CD4-positive, CD25-positive, alpha-beta regulatory T cell (primary cell): Measurements from ENCODE around the gene VPS37C. TPM values are rescaled to one million over a fixed set of nuclear protein-coding genes. Genes with fewer than 3 reads are reported as not detected.
A peak's percentile ranks its signal among the peaks of the same experiment; 100 is the strongest.

Experiments
- ATAC-seq, 2 donors: fragments of 150-1000 bp; cut with Tn5 transposase; one replicate each; pipeline ENCODE4 v1.10.0; 2021; ENCODE audit warnings: low read depth in 2 of 2, moderate number of reproducible peaks in 2 of 2, moderate library complexity in 1 of 2
- DNase-seq, 3 donors: peaks; one replicate each; pipeline versions ENCODE4 v3.0.0 to v3.0.0-alpha.2; 2012 to 2022; ENCODE audit warnings: mixed read lengths in 1 of 3
- H3K27ac ChIP-seq: one replicate; pipeline ENCODE4 v1.7.0; 2013; ENCODE audit warnings: mild to moderate bottlenecking, low read length; ENCODE audit not compliant: insufficient read depth, poor library complexity, severe bottlenecking
- H3K27me3 ChIP-seq: one replicate; pipeline ENCODE4 v1.7.0; 2013; ENCODE audit warnings: low read length; ENCODE audit not compliant: control insufficient read depth, insufficient read depth
- H3K36me3 ChIP-seq: one replicate; pipeline ENCODE4 v1.7.0; 2013; ENCODE audit warnings: mild to moderate bottlenecking, low read length, moderate library complexity; ENCODE audit not compliant: control insufficient read depth, insufficient read depth
- H3K4me1 ChIP-seq: 2 replicates; pipeline ENCODE4 v1.7.0; 2013; ENCODE audit warnings: mild to moderate bottlenecking, low read length; ENCODE audit not compliant: insufficient read depth, control insufficient read depth, poor library complexity, severe bottlenecking
- H3K4me3 ChIP-seq: one replicate; pipeline ENCODE4 v1.7.0; 2013; ENCODE audit warnings: low read depth, mild to moderate bottlenecking, low read length, moderate library complexity
- H3K9me3 ChIP-seq, 2 experiments: 1 replicate in 1 of 2; 2 replicates in 1 of 2; pipeline ENCODE4 v1.7.0; 2013; ENCODE audit warnings: low read length in 2 of 2, mild to moderate bottlenecking in 1 of 2, moderate library complexity in 1 of 2; ENCODE audit not compliant: control insufficient read depth in 2 of 2
- H3K27ac Mint-ChIP-seq, 3 donors: one replicate each; pipeline ENCODE4 v1.8.0; 2020 to 2022; ENCODE audit warnings: mild to moderate bottlenecking in 3 of 3, mixed read lengths in 3 of 3, moderate library complexity in 2 of 3
- H3K27me3 Mint-ChIP-seq: one replicate; pipeline ENCODE4 v1.8.0; 2022; ENCODE audit warnings: mild to moderate bottlenecking, mixed read lengths
- H3K36me3 Mint-ChIP-seq: one replicate; pipeline ENCODE4 v1.8.0; 2020; ENCODE audit warnings: mixed read lengths
- H3K4me1 Mint-ChIP-seq, 4 donors: one replicate each; pipeline ENCODE4 v1.8.0; 2020 to 2022; ENCODE audit warnings: mixed read lengths in 4 of 4, mild to moderate bottlenecking in 1 of 4
- H3K4me3 Mint-ChIP-seq, 4 donors: one replicate each; pipeline ENCODE4 v1.8.0; 2020 to 2022; ENCODE audit warnings: mild to moderate bottlenecking in 4 of 4, mixed read lengths in 4 of 4, moderate library complexity in 3 of 4
- H3K9me3 Mint-ChIP-seq, 7 donors: one replicate each; pipeline ENCODE4 v1.8.0; 2020 to 2022; ENCODE audit warnings: mixed read lengths in 7 of 7, mild to moderate bottlenecking in 3 of 7, moderate library complexity in 2 of 7
- polyA plus RNA-seq, 4 donors: library from polyadenylated mRNA; unstranded; fragments of 300-500 nt; fragmentation: Illumina TruSeq; gene quantifications; one replicate each; pipeline ENCODE4 v1.2.3, GENCODE V29; 2021
- total RNA-seq: library from RNA; stranded (reverse); gene quantifications from one replicate; pipeline ENCODE4 v1.2.3, GENCODE V29; 2022

The VPS37C gene
- total and polyA plus RNA-seq, 5 donors from 2014 or later: 0.30 to 2.8 (median 0.65) TPM

DNA sequence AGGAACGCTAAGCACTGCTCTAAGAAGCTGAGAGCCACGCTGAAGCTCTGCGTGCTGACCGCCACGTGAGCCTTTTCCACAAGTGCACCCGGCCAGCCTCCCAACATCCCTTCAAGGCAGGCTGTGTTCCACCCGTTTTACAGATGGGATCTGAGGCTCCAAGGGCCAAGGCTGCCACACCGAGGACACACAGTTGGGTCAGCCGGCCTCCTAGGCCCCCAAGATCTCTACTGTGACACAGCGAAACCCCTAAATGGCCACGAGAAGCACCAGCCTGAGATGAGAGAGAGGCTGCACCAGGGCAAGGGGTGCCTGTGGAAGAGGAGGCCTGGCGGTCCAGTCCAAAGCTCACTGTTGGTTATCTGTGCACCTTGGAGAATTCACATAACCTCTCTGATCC lies 70.7 kb downstream of the VPS37C start:
- H3K9me3 Mint-ChIP-seq: peaks cover 0 to 3% (median 0%) of the 10 kb centered on the region in 7 donors
- no peak for DNase-seq
- H3K36me3 ChIP-seq: no peaks in the 10 kb centered on the region
- peak overlapping the region; percentile 79 for H3K27ac ChIP-seq
- peak overlapping the region; percentile 74 to 87 (median 80) for H3K4me3 Mint-ChIP-seq
- H3K36me3 Mint-ChIP-seq: no peaks in the 10 kb centered on the region
- H3K9me3 ChIP-seq: no peaks in the 10 kb centered on the region
- peaks cover 0 to 66% (median 40%) of the 10 kb centered on the region in 4 donors for H3K4me1 Mint-ChIP-seq
- no peaks in the 10 kb centered on the region for H3K27me3 ChIP-seq
- ATAC-seq: no peak
- no peaks in the 10 kb centered on the region for H3K27me3 Mint-ChIP-seq
- no peak overlapping the region for H3K4me3 ChIP-seq
- H3K27ac Mint-ChIP-seq: peak overlapping the region; percentile 94 to 99 (median 98)
- H3K4me1 ChIP-seq: peaks cover 38% of the 10 kb centered on the region

GRCh38 chr11:61089806-61090491 lies 71.3 kb downstream of the VPS37C start:
- no peaks in the 10 kb centered on the region for H3K27me3 ChIP-seq
- H3K4me3 ChIP-seq: no peak overlapping the region
- Mint-ChIP-seq H3K27ac (peak overlapping the region; percentile 77 to 99 (median 94)), H3K9me3 (peaks cover 0 to 3% (median 0%) of the 10 kb centered on the region in 7 donors), H3K4me3 (peak overlapping the region in 2 of 4 donors; percentile 81 to 87), H3K27me3 (no peaks in the 10 kb centered on the region), H3K4me1 (peaks cover 0 to 64% (median 37%) of the 10 kb centered on the region in 4 donors), H3K36me3 (no peaks in the 10 kb centered on the region)
- peaks cover 38% of the 10 kb centered on the region for H3K4me1 ChIP-seq
- no peaks in the 10 kb centered on the region for H3K9me3 ChIP-seq
- H3K27ac ChIP-seq: peak overlapping the region; percentile 79
- no peaks in the 10 kb centered on the region for H3K36me3 ChIP-seq
- DNase-seq (no peak), ATAC-seq (no peak)

DNA sequence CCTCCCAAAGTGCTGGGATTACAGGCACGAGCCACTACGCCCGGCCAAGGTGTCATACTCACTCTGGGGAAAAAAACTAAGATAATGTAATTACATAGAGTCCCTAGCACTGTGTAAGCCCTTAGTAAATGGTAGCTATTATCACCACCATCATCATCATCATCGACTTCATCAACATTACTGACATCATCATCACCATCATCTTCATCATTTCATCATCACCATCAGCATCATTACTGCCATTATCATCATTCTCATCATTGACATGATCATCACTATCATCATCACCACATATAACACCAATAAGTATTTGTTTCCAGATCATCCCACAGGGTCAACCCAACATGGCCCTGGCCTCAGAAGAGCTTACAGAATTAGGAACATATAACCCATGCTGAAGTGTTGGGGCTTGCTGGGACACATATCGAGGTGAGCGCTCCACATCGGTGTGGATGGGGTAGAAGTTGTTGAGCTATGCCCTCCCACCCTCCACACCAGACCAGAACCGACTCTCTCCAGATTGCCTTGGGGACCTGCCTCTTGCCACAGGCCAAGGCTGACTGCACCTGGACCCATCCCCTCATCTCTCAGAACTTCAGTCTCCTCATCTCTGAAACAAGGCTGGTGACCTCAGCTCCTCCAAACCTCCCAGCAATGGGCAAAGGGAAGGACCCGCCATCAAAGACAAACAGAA lies 73.7 kb downstream of the VPS37C start:
- peaks cover 9 to 56% (median 37%) of the 10 kb centered on the region in 4 donors for H3K4me1 Mint-ChIP-seq
- H3K4me3 ChIP-seq: no peak overlapping the region
- peaks cover 43% of the 10 kb centered on the region for H3K4me1 ChIP-seq
- H3K9me3 Mint-ChIP-seq: no peaks in the 10 kb centered on the region
- no peak overlapping the region for H3K27ac ChIP-seq
- no peaks in the 10 kb centered on the region for H3K36me3 Mint-ChIP-seq
- no peaks in the 10 kb centered on the region for H3K27me3 ChIP-seq
- no peak for ATAC-seq
- no peak for DNase-seq
- no peak overlapping the region for H3K4me3 Mint-ChIP-seq
- no peaks in the 10 kb centered on the region for H3K27me3 Mint-ChIP-seq
- H3K9me3 ChIP-seq: no peaks in the 10 kb centered on the region
- H3K36me3 ChIP-seq: no peaks in the 10 kb centered on the region
- H3K27ac Mint-ChIP-seq: peak overlapping the region; percentile 40 to 84 (median 59)

DNA sequence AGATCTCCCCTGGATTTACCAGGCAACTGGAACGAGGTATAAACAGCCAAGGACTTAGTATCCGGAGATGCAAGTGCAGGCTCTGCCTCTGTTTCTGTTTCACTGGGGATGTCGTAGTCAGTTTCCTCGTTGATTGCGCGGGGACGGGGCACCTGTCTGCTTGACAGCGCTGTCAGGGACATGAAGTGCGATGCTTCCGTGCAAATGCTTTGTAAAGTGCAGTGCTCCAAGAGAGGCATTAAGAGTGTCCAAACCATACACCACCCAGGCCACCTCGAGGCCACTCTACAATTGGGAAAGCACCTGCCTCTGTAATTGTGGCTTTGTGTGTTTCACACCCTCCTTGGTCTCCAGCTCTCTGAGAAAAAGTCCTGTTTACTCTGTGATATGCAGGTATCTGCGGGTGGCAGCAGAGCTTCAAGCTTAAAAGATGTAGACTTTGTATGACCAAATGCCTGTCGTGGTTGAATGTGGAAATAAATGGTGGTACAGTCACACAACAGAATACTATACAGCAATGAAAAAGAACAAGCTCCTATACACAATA lies 77.6 kb downstream of the VPS37C start:
- Mint-ChIP-seq H3K27me3 (no peaks in the 10 kb centered on the region), H3K4me3 (peak overlapping the region; percentile 78 to 91 (median 84)), H3K9me3 (no peaks in the 10 kb centered on the region), H3K27ac (peak overlapping the region; percentile 97 to 100 (median 99)), H3K36me3 (no peaks in the 10 kb centered on the region), H3K4me1 (peaks cover 30 to 63% (median 45%) of the 10 kb centered on the region in 4 donors)
- peak overlapping the region; percentile 96 for H3K27ac ChIP-seq
- H3K27me3 ChIP-seq: no peaks in the 10 kb centered on the region
- no peaks in the 10 kb centered on the region for H3K9me3 ChIP-seq
- H3K4me1 ChIP-seq: peaks cover 53% of the 10 kb centered on the region
- H3K36me3 ChIP-seq: no peaks in the 10 kb centered on the region
- DNase-seq (peak; percentile 49 to 92 (median 79)), ATAC-seq (peak; percentile 74 to 76)
- H3K4me3 ChIP-seq: peak overlapping the region; percentile 80

- H3K36me3 ChIP-seq: no peaks in the 10 kb centered on the region
- peak; percentile 56 to 58 for ATAC-seq
- peak overlapping the region; percentile 78 to 91 (median 84) for H3K4me3 Mint-ChIP-seq
- DNase-seq: peak in 2 of 3 donors; percentile 60 to 81
- peaks cover 33 to 66% (median 48%) of the 10 kb centered on the region in 4 donors for H3K4me1 Mint-ChIP-seq
- peak overlapping the region; percentile 80 for H3K4me3 ChIP-seq
- no peaks in the 10 kb centered on the region for H3K36me3 Mint-ChIP-seq
- peak overlapping the region; percentile 97 to 100 (median 99) for H3K27ac Mint-ChIP-seq
- no peaks in the 10 kb centered on the region for H3K27me3 Mint-ChIP-seq
- H3K27ac ChIP-seq: peak overlapping the region; percentile 96
- H3K27me3 ChIP-seq: no peaks in the 10 kb centered on the region
- H3K4me1 ChIP-seq: peaks cover 60% of the 10 kb centered on the region
- no peaks in the 10 kb centered on the region for H3K9me3 ChIP-seq
- no peaks in the 10 kb centered on the region for H3K9me3 Mint-ChIP-seq
Observed at GRCh38 chr11:61082931-61083531, 78.2 kb downstream of the VPS37C start.

GRCh38 chr11:61082062-61082870 lies 79.0 kb downstream of the VPS37C start:
- DNase-seq (peak in 1 of 3 donors; percentile 49), ATAC-seq (no peak)
- Histone ChIP-seq H3K4me1 (peaks cover 67% of the 10 kb centered on the region), H3K27ac (peak overlapping the region; percentile 96), H3K9me3 (no peaks in the 10 kb centered on the region), H3K36me3 (no peaks in the 10 kb centered on the region), H3K4me3 (peak overlapping the region; percentile 80), H3K27me3 (no peaks in the 10 kb centered on the region)
- Mint-ChIP-seq H3K9me3 (no peaks in the 10 kb centered on the region), H3K4me1 (peaks cover 41 to 68% (median 54%) of the 10 kb centered on the region in 4 donors), H3K27ac (peak overlapping the region; percentile 97 to 100 (median 99)), H3K36me3 (no peaks in the 10 kb centered on the region), H3K27me3 (no peaks in the 10 kb centered on the region), H3K4me3 (peak overlapping the region; percentile 78 to 91 (median 84))
